COR-L47 (cell line): ENCODE measurements around the gene TSR3.

Experiments
- DNase-seq: peaks from one replicate; lab custom pipeline; 2025; lab: John Stamatoyannopoulos, UW

TSR3 gene

GRCh38 chr16:1351215-1351581 is 480 bp downstream of the TSR3 start:
- no peak for DNase-seq

GRCh38 chr16:1350691-1351090 is 987 bp downstream of the TSR3 start:
- DNase-seq, result no peak

GRCh38 chr16:1349951-1350350 is 1.7 kb downstream of the TSR3 start:
- no peak for DNase-seq

- DNase-seq, result no peak
Observed at GRCh38 chr16:1349351-1349750, 2.3 kb downstream of the TSR3 start.

- no peak for DNase-seq
Observed at GRCh38 chr16:1348926-1349325, 2.8 kb downstream of the TSR3 start.

GRCh38 chr16:1348441-1348840 is 3.2 kb downstream of the TSR3 start:
- no peak for DNase-seq

- DNase-seq, result no peak
Observed at GRCh38 chr16:1347962-1348361, 3.7 kb downstream of the TSR3 start.

- no peak for DNase-seq
Observed at GRCh38 chr16:1347286-1347855, 4.3 kb downstream of the TSR3 start.

GRCh38 chr16:1346422-1347285 is 5.0 kb downstream of the TSR3 start:
- DNase-seq, result no peak

GRCh38 chr16:1345651-1346421 is 5.8 kb downstream of the TSR3 start:
- DNase-seq, result no peak

GRCh38 chr16:1345087-1345486 is 6.6 kb downstream of the TSR3 start:
- DNase-seq, result no peak

GRCh38 chr16:1344499-1344898 is 7.2 kb downstream of the TSR3 start:
- DNase-seq, result no peak

GRCh38 chr16:1343428-1344242 is 8.0 kb downstream of the TSR3 start:
- no peak for DNase-seq

- DNase-seq, result peak; percentile 97
Observed at GRCh38 chr16:1342526-1343427, 8.9 kb downstream of the TSR3 start.

- no peak for DNase-seq
Observed at GRCh38 chr16:1341495-1342420, 9.9 kb downstream of the TSR3 start.

- DNase-seq, result no peak
Observed at GRCh38 chr16:1340730-1341494, 10.8 kb downstream of the TSR3 start.

GRCh38 chr16:1338855-1339675 is 12.6 kb downstream of the TSR3 start:
- DNase-seq, result no peak

GRCh38 chr16:1338119-1338730 is 13.5 kb downstream of the TSR3 start:
- peak; percentile 6 for DNase-seq
